SK-N-SH treated with all-trans-retinoic acid at 6 μM for 48 hours (cell line): ENCODE data around the gene DNAJC27.

ENCODE experiments used
- BACH2 ChIP-seq: fragments of 250-450 bp; sonication (Bioruptor Pico); IDR thresholded peaks from 2 replicates; pipeline ENCODE4 v1.9.0; 2021; ENCODE audit warnings: mild to moderate bottlenecking, borderline replicate concordance
- CREB5 ChIP-seq: fragments of 250-450 bp; sonication (Bioruptor Pico); IDR thresholded peaks from 2 replicates; pipeline ENCODE4 v1.5.1; 2020; ENCODE audit warnings: low read depth, mild to moderate bottlenecking, moderate library complexity
- TCF4 ChIP-seq: fragments of 250-450 bp; sonication (Bioruptor Pico); IDR thresholded peaks from 2 replicates; pipeline ENCODE4 v1.8.0; 2021; ENCODE audit warnings: mild to moderate bottlenecking, moderate library complexity, borderline replicate concordance
- ZNF70 ChIP-seq: fragments of 450-650 bp; formaldehyde crosslinking; IDR thresholded peaks from 2 replicates; pipeline ENCODE4 v1.5.0; 2020; ENCODE audit warnings: mild to moderate bottlenecking, moderate library complexity

- no peak for TF ChIP-seq ZNF70 (CRISPR knock-in tag)
- TF ChIP-seq TCF4 (CRISPR knock-in tag): no peak
- no peak for TF ChIP-seq BACH2 (CRISPR knock-in tag)
- TF ChIP-seq CREB5 (CRISPR knock-in tag): no peak
Observed at GRCh38 chr2:24919037-24919505, 52.7 kb downstream of the DNAJC27 start.
